PC-3 (cell line): Measurements from ENCODE around the gene AMZ2. TPM values are rescaled to one million over a fixed set of nuclear protein-coding genes. Genes with fewer than 3 reads are reported as not detected.

Experiments
- ATAC-seq: fragments of 200-7000 bp; cut with Tn5 transposase; 2 replicates; pipeline ENCODE4 v1.9.1; 2020; ENCODE audit warnings: mild to moderate bottlenecking, moderate library complexity
- Bru-seq: library from RNA; stranded (reverse); fragments of 400-500 nt; gene quantifications from one replicate; lab custom pipeline; 2021; lab: Mats Ljungman, UMichigan
- BruChase-seq, 2 experiments: library from RNA; stranded (reverse); fragments of 400-500 nt; gene quantifications; one replicate each; lab custom pipeline; 2021; lab: Mats Ljungman, UMichigan
- BruUV-seq: library from RNA; stranded (reverse); fragments of 400-500 nt; replicated peaks from 2 replicates; lab custom pipeline; 2021; lab: Mats Ljungman, UMichigan
- CTCF ChIA-PET: fragments of 300-600 bp; sonication (Branson Sonifier 250); formaldehyde crosslinking; loops from one replicate; lab custom pipeline; 2022; ENCODE audit warnings: antibody characterized with exemption; lab: Charles Lee
- POLR2A ChIA-PET: fragments of 300-600 bp; sonication (Branson Sonifier 250); formaldehyde crosslinking; loops from one replicate; lab custom pipeline; 2022; ENCODE audit warnings: antibody characterized with exemption; ENCODE audit not compliant: unreplicated experiment; lab: Charles Lee
- DNase-seq: peaks from one replicate; pipeline ENCODE4 v3.0.0-alpha.2; 2015
- H2AFZ ChIP-seq: fragments of 300-600 bp; sonication (generic); 2 replicates; pipeline ENCODE4 v1.6.0; 2016; ENCODE audit warnings: antibody characterized with exemption, low read length
- H3F3A ChIP-seq: fragments of 300-600 bp; sonication (generic); one replicate; pipeline ENCODE4 v1.6.0; 2017; ENCODE audit warnings: antibody characterized with exemption, low read length, control low read depth, mild to moderate bottlenecking; ENCODE audit not compliant: unreplicated experiment
- H3K27ac ChIP-seq: fragments of 300-600 bp; sonication (generic); 2 replicates; pipeline ENCODE4 v1.5.1; 2016; ENCODE audit warnings: mild to moderate bottlenecking, low read length
- H3K27me3 ChIP-seq: fragments of 300-600 bp; sonication (generic); 2 replicates; pipeline ENCODE4 v1.6.1; 2016; ENCODE audit warnings: low read length, mixed read lengths
- H3K36me3 ChIP-seq: fragments of 300-600 bp; sonication (generic); 2 replicates; pipeline ENCODE4 v1.6.1; 2016; ENCODE audit warnings: low read depth, mixed run types, low read length, mixed read lengths
- H3K4me1 ChIP-seq: fragments of 300-600 bp; sonication (generic); 2 replicates; pipeline ENCODE4 v1.5.1; 2016; ENCODE audit warnings: low read length; ENCODE audit not compliant: insufficient read depth
- H3K4me2 ChIP-seq: fragments of 300-600 bp; sonication (generic); 2 replicates; pipeline ENCODE4 v1.6.0; 2016; ENCODE audit warnings: low read length
- H3K4me3 ChIP-seq: fragments of 300-600 bp; sonication (generic); 2 replicates; pipeline ENCODE4 v1.5.1; 2016; ENCODE audit warnings: mild to moderate bottlenecking, low read length, mixed read lengths
- H3K79me2 ChIP-seq: fragments of 300-600 bp; sonication (generic); 2 replicates; pipeline ENCODE4 v1.6.1; 2017; ENCODE audit warnings: low read length, mixed read lengths
- H3K9ac ChIP-seq: fragments of 300-600 bp; sonication (generic); 2 replicates; pipeline ENCODE4 v1.6.0; 2016; ENCODE audit warnings: mild to moderate bottlenecking, low read length
- H3K9me2 ChIP-seq: fragments of 300-600 bp; sonication (generic); replicated peaks from 2 replicates; pipeline ENCODE4 v1.6.1; 2016; ENCODE audit warnings: mixed run types, low read length, mixed read lengths
- H3K9me3 ChIP-seq: fragments of 300-600 bp; sonication (generic); 2 replicates; pipeline ENCODE4 v1.6.1; 2016; ENCODE audit warnings: low read length, mixed read lengths
- H4K20me1 ChIP-seq: fragments of 300-600 bp; sonication (generic); 2 replicates; pipeline ENCODE4 v1.6.1; 2016; ENCODE audit warnings: low read length, mixed read lengths
- EZH2 ChIP-seq: fragments of 300-600 bp; sonication (generic); IDR thresholded peaks from one replicate; pipeline ENCODE4 v1.6.1; 2017; ENCODE audit warnings: antibody characterized with exemption, mild to moderate bottlenecking, low read length; ENCODE audit not compliant: unreplicated experiment
- EZH2phosphoT487 ChIP-seq: fragments of 300-600 bp; sonication (generic); IDR thresholded peaks from 2 replicates; pipeline ENCODE4 v1.6.1; 2018; ENCODE audit warnings: mild to moderate bottlenecking, antibody characterized with exemption, low read length, borderline replicate concordance
- intact Hi-C: fragments of 100-400 bp; cut with micrococcal nuclease; formaldehyde crosslinking; loops from 2 replicates; pipeline ENCODE4 v1.9.0; 2023
- long read RNA-seq: library from polyadenylated mRNA; unstranded; transcript quantifications from one replicate; pipeline ENCODE4 v2.0.0, GENCODE V29; 2021; ENCODE audit not compliant: unreplicated experiment
- total RNA-seq: library from RNA; depleted of rRNA; stranded (reverse); fragments of >200 nt; gene quantifications from 2 replicates; pipeline ENCODE4 v1.2.3, GENCODE V29; 2014; rRNA removed
- TF ChIP-seq, protein P1 (sequence below): fragments of 300-600 bp; sonication (generic); conservative IDR thresholded peaks from 2 replicates; pipeline ENCODE4 v1.5.1; 2017; ENCODE audit warnings: antibody characterized with exemption, low read depth, mild to moderate bottlenecking, low read length

Gene AMZ2
- total RNA-seq (81.1 and 88.5 TPM in 2 replicates), Bru-seq, nascent RNA (percentile 84 among the genes with signal in this experiment), BruChase-seq, experiment 1, labeled RNA remaining after a 6-hour chase (percentile 91 among the genes with signal in this experiment), BruChase-seq, experiment 2, labeled RNA remaining after a 2-hour chase (percentile 82 among the genes with signal in this experiment)
- long read RNA-seq, transcript AMZ2-203 (8 exons, 1,378 nt) = minor isoform, 34 of 342 reads
- long read RNA-seq, transcript AMZ2-202 (7 exons, 2,402 nt) = major isoform, 222 of 342 reads
- long read RNA-seq, partial matches to known transcripts = 12 of 342 reads
- long read RNA-seq, other reads (novel, unspliced or antisense) = 67 of 342 reads

GRCh38 chr17:68247445-68248198 lies at the start of gene AMZ2:
Gene AMZ2 (plus strand): TSS chr17:68248043. CDS start chr17:68250188, 2,145 bp downstream.
- POLR2A ChIA-PET = interaction anchor here (1.9 kb wide), 1 partner anchor 210 kb away, joined by 17 read pairs; the partner anchor contains the start of gene WIPI1

GRCh38 chr17:68198931-68199836 lies 48.7 kb upstream of the AMZ2 start:
- H2AFZ ChIP-seq = 0 out of 2 replicates have a peak overlapping the region, but pooled peaks have one; percentile 21
- no peaks in the 10 kb centered on the region for H3K9me2 ChIP-seq
- peak overlapping the region; percentile 47; the same call in 1 of the 2 replicates for H3K4me3 ChIP-seq
- H3K4me1 ChIP-seq = peaks cover 28% of the 10 kb centered on the region
- no peaks in the 10 kb centered on the region for H3K9me3 ChIP-seq
- no peak overlapping the region for H3K9ac ChIP-seq
- BruUV-seq = no TSS peak
- ATAC-seq = no peak; the same call in 1 of the 2 replicates
- POLR2A ChIA-PET = interaction anchor here (0.6 kb wide), 1 partner anchor 258 kb away, joined by 4 read pairs; the partner anchor contains the start of gene WIPI1
- peaks cover 53% of the 10 kb centered on the region for H3K27me3 ChIP-seq
- no peaks in the 10 kb centered on the region for H3K36me3 ChIP-seq
- TF ChIP-seq EZH2phosphoT487 (peak; percentile 41; the same call in 1 of the 2 replicates), EZH2 (peak; percentile 97)
- TF ChIP-seq, protein P1, sequence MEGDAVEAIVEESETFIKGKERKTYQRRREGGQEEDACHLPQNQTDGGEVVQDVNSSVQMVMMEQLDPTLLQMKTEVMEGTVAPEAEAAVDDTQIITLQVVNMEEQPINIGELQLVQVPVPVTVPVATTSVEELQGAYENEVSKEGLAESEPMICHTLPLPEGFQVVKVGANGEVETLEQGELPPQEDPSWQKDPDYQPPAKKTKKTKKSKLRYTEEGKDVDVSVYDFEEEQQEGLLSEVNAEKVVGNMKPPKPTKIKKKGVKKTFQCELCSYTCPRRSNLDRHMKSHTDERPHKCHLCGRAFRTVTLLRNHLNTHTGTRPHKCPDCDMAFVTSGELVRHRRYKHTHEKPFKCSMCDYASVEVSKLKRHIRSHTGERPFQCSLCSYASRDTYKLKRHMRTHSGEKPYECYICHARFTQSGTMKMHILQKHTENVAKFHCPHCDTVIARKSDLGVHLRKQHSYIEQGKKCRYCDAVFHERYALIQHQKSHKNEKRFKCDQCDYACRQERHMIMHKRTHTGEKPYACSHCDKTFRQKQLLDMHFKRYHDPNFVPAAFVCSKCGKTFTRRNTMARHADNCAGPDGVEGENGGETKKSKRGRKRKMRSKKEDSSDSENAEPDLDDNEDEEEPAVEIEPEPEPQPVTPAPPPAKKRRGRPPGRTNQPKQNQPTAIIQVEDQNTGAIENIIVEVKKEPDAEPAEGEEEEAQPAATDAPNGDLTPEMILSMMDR = no peak
- H3K4me2 ChIP-seq = peak overlapping the region; percentile 86
- intact Hi-C loops = loop anchor here (10.0 kb wide), 1 partner anchor 134 kb away; no protein-coding TSS in a partner anchor
- DNase-seq = peak; percentile 19
- H4K20me1 ChIP-seq = no peaks in the 10 kb centered on the region
- H3K79me2 ChIP-seq = no peaks in the 10 kb centered on the region
- no peaks in the 10 kb centered on the region for H3F3A ChIP-seq
- CTCF ChIA-PET = no interaction called here
- no peak overlapping the region for H3K27ac ChIP-seq

More at GRCh38 chr17:68247445-68248198, at the start of gene AMZ2:
- Histone ChIP-seq H3F3A (no peaks in the 10 kb centered on the region), H3K36me3 (no peaks in the 10 kb centered on the region), H3K9me3 (no peaks in the 10 kb centered on the region), H3K4me2 (peak within 1 kb of the TSS; percentile 93), H4K20me1 (no peaks in the 10 kb centered on the region), H3K9ac (peak within 1 kb of the TSS; percentile 87), H3K27ac (peak within 1 kb of the TSS; percentile 49), H3K79me2 (peaks cover 18% of the 10 kb centered on the region), H2AFZ (peak within 1 kb of the TSS; percentile 92), H3K4me1 (peaks cover 11% of the 10 kb centered on the region), H3K4me3 (peak within 1 kb of the TSS; percentile 89), H3K9me2 (no peaks in the 10 kb centered on the region), H3K27me3 (no peaks in the 10 kb centered on the region)
- BruUV-seq = no TSS peak
- CTCF ChIA-PET = interaction anchor here (0.7 kb wide), 1 partner anchor 15 kb away, joined by 3 read pairs; no protein-coding TSS in a partner anchor
- ATAC-seq = peak; percentile 98
- intact Hi-C loops = loop anchor here (5.0 kb wide), 2 partner anchors 45 to 210 kb away; partner anchors contain the start of gene WIPI1
- TF ChIP-seq EZH2 = no peak
- TF ChIP-seq, protein P1 = no peak
- no peak for TF ChIP-seq EZH2phosphoT487
- DNase-seq = peak; percentile 97
